DND-41 (cell line): ENCODE results near the gene TNNC1.

ENCODE experiments used
- CTCF ChIP-seq: IDR thresholded peaks from 2 replicates; pipeline ENCODE4 v1.5.1; 2012; ENCODE audit warnings: borderline replicate concordance, low read length, moderate library complexity, mild to moderate bottlenecking; ENCODE audit not compliant: poor library complexity, severe bottlenecking; ENCODE audit errors: extremely low read depth
- EZH2 ChIP-seq: IDR thresholded peaks from 3 replicates; pipeline ENCODE4 v1.6.1; 2012; ENCODE audit warnings: borderline replicate concordance, low read depth, mild to moderate bottlenecking, moderate library complexity, low read length, inconsistent platforms; ENCODE audit not compliant: severe bottlenecking

- TF ChIP-seq CTCF (no peak), EZH2 (no peak)
These were observed 34.9 kb upstream of the TNNC1 start for GRCh38 chr3:52488746-52489145.
